HepG2 (cell line): ENCODE measurements around the gene NLRP12. TPM values are rescaled to one million over a fixed set of nuclear protein-coding genes. Genes with fewer than 3 reads are reported as not detected.

Experiments
- CBX2 ChIP-seq, 2 experiments: fragments of 200-600 bp in 1 of 2; sonication (generic); formaldehyde crosslinking in 1 of 2; IDR thresholded peaks; 2 replicates each; pipeline versions ENCODE4 v1.7.0 to v1.8.1; 2018 to 2022; ENCODE audit warnings: low read depth in 2 of 2, low read length in 1 of 2, mild to moderate bottlenecking in 1 of 2, missing genetic modification reagents in 1 of 2
- CHD4 ChIP-seq: fragments of 200-600 bp; sonication (generic); IDR thresholded peaks from 2 replicates; pipeline ENCODE4 v1.7.0; 2017; ENCODE audit warnings: mild to moderate bottlenecking, low read length, borderline replicate concordance
- ELF1 ChIP-seq: sonication (generic); formaldehyde crosslinking; IDR thresholded peaks from 2 replicates; pipeline ENCODE4 v1.4.0; 2020; ENCODE audit warnings: missing genetic modification reagents
- EP300 ChIP-seq, 3 experiments: sonication (generic) in 1 of 3; formaldehyde crosslinking in 1 of 3; IDR thresholded peaks; 2 replicates each; pipeline versions ENCODE4 v1.5.1 to v1.6.1; 2011 to 2020; ENCODE audit warnings: low read depth in 2 of 3, low read length in 2 of 3, borderline replicate concordance in 1 of 3, improper control_type of control experiment in 1 of 3, mild to moderate bottlenecking in 1 of 3, missing genetic modification reagents in 1 of 3, moderate library complexity in 1 of 3
- GATA4 ChIP-seq: sonication (generic); IDR thresholded peaks from 2 replicates; pipeline ENCODE4 v1.6.1; 2016; ENCODE audit warnings: antibody characterized with exemption, low read depth, borderline replicate concordance
- GATAD2A ChIP-seq: IDR thresholded peaks from 2 replicates; pipeline ENCODE4 v1.6.1; 2016
- GLI4 ChIP-seq: sonication (generic); formaldehyde crosslinking; IDR thresholded peaks from 2 replicates; pipeline ENCODE4 v1.5.1; 2020; ENCODE audit warnings: missing genetic modification reagents, mild to moderate bottlenecking, moderate library complexity, borderline replicate concordance
- HIVEP1 ChIP-seq: sonication (generic); formaldehyde crosslinking; IDR thresholded peaks from 2 replicates; pipeline ENCODE4 v1.4.0; 2020; ENCODE audit warnings: mild to moderate bottlenecking, missing genetic modification reagents
- HMG20A ChIP-seq: IDR thresholded peaks from 2 replicates; pipeline ENCODE4 v1.6.1; 2016; ENCODE audit warnings: borderline replicate concordance
- JUND ChIP-seq: sonication (generic); formaldehyde crosslinking; IDR thresholded peaks from 2 replicates; pipeline ENCODE4 v1.8.0; 2022; ENCODE audit warnings: mild to moderate bottlenecking, missing genetic modification reagents
- KAT8 ChIP-seq: IDR thresholded peaks from 2 replicates; pipeline ENCODE4 v1.6.1; 2016; ENCODE audit warnings: missing genetic modification reagents, missing compliant biosample characterization
- PITX1 ChIP-seq: sonication (generic); formaldehyde crosslinking; IDR thresholded peaks from 2 replicates; pipeline ENCODE4 v1.5.1; 2020; ENCODE audit warnings: mild to moderate bottlenecking, missing genetic modification reagents
- POLR2A ChIP-seq, 2 experiments: IDR thresholded peaks; 2 replicates each; pipeline ENCODE4 v1.6.1; 2011; ENCODE audit warnings: low read depth in 2 of 2, low read length in 2 of 2, mild to moderate bottlenecking in 1 of 2, moderate library complexity in 1 of 2; ENCODE audit not compliant: insufficient read depth in 1 of 2
- XRCC5 ChIP-seq: fragments of 200-400 bp; formaldehyde crosslinking; optimal IDR thresholded peaks from 2 replicates; pipeline ENCODE3; 2017; ENCODE audit warnings: mild to moderate bottlenecking, low read length
- ZSCAN21 ChIP-seq: sonication (generic); formaldehyde crosslinking; IDR thresholded peaks from 2 replicates; pipeline ENCODE4 v1.8.0; 2022; ENCODE audit warnings: mild to moderate bottlenecking, missing genetic modification reagents, moderate library complexity, borderline replicate concordance
- polyA plus RNA-seq, 8 experiments: library from polyadenylated mRNA; depleted of rRNA in 3 of 8; stranded (reverse) in 7 of 8; unstranded in 1 of 8; fragments of >200 nt; fragmentation: Illumina TruSeq in 4 of 8; extraction: Trizol in 4 of 8; gene quantifications; 2 replicates each; pipeline versions ENCODE4 v1.2.1 to v1.2.3, GENCODE V29; 2011 to 2016; ENCODE audit warnings: low read depth in 4 of 8, missing spikeins in 1 of 8, mixed read lengths in 1 of 8; ENCODE audit not compliant: insufficient read depth in 1 of 8
- total RNA-seq, 5 experiments: library from RNA; depleted of rRNA; stranded (reverse); fragments of >200 nt; fragmentation: Illumina TruSeq; extraction: Trizol; gene quantifications; 2 replicates each; pipeline ENCODE4 v1.2.3, GENCODE V29; 2016; ENCODE audit warnings: low read depth in 1 of 5
- TF ChIP-seq, protein P1 (sequence below): sonication (generic); formaldehyde crosslinking; IDR thresholded peaks from 2 replicates; pipeline ENCODE4 v1.5.0; 2020; ENCODE audit warnings: missing genetic modification reagents
- TF ChIP-seq, protein P2 (sequence below): sonication (generic); formaldehyde crosslinking; IDR thresholded peaks from 2 replicates; pipeline ENCODE4 v1.8.1; 2023; ENCODE audit warnings: mild to moderate bottlenecking, missing genetic modification reagents, borderline replicate concordance
- TF ChIP-seq, protein P3 (sequence below): IDR thresholded peaks from 2 replicates; pipeline ENCODE4 v1.6.1; 2016; ENCODE audit warnings: low read depth, missing genetic modification reagents, missing compliant biosample characterization
- TF ChIP-seq, protein P4 (sequence below), 2 experiments: sonication (generic) in 1 of 2; formaldehyde crosslinking in 1 of 2; IDR thresholded peaks; 2 replicates each; pipeline versions ENCODE4 v1.5.1 to v1.6.1; 2011 to 2020; ENCODE audit warnings: borderline replicate concordance in 1 of 2, low read depth in 1 of 2, low read length in 1 of 2, mild to moderate bottlenecking in 1 of 2, missing genetic modification reagents in 1 of 2, moderate library complexity in 1 of 2

NLRP12 gene
- total and polyA plus RNA-seq, 2 of the 13 experiments (the other 11 are each of a cell fraction or from before 2014, with no cell fraction given): 0.15 to 0.20 TPM

DNA sequence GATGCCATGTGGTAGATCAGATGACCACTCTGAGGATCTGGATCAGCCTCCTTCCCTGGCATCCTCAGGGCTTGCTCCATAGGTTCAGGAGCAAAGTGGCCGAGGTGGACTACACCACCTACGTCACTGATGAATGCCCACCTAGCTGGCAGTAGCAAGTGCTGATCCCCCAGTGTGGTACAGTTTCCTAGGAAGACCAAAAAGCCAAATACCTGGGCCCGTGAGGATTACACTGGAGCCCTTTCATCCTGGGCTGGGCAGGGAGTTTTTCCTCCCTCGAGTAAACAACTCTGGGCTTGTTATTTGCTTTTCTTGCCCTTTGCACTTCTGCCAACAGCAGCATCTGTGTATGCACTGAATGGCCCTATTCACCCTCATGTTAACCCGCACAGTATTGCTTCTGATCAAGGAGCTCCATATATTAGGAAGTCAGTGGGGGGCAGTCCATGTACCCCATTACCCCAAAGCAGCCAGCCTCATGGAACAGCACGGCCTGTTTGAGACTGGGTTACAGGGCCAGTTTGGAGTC is 40.3 kb upstream of the NLRP12 start (continued):
- TF ChIP-seq ZSCAN21 (CRISPR knock-in tag) (peak; percentile 37; the same call in 1 of the 2 replicates), CBX2 (IDR thresholded peaks at IDR 0.05; ENCODE audit: low read depth, low read length) (no peak), CBX2 (CRISPR knock-in tag; IDR thresholded peaks at IDR 0.05; ENCODE audit: low read depth) (no peak), POLR2A (IDR thresholded peaks at IDR 0.05; ENCODE audit: insufficient read depth in 1 of 2, low read depth in 2 of 2, low read length in 2 of 2) (peak in 1 of 2 experiments; percentile 78; a peak in 2 of 4 replicates), CHD4 (0 out of 2 replicates have a peak, but pooled peaks have one; percentile 48), KAT8 (peak; percentile 69; the same call in 1 of the 2 replicates), HMG20A (CRISPR knock-in tag) (peak; percentile 92; the same call in 1 of the 2 replicates), JUND (peak; percentile 9; the same call in 1 of the 2 replicates), GLI4 (CRISPR knock-in tag) (no peak), GATA4 (peak; percentile 75; the same call in 1 of the 2 replicates), PITX1 (peak; percentile 96), GATAD2A (CRISPR knock-in tag) (peak; percentile 96), XRCC5 (peak; percentile 56), EP300 (IDR thresholded peaks at IDR 0.05; ENCODE audit: low read depth in 2 of 2, low read length in 2 of 2) (peak; percentile 88 to 98), EP300 (CRISPR knock-in tag; IDR thresholded peaks at IDR 0.05; ENCODE audit: borderline replicate concordance) (peak; percentile 95), ELF1 (peak; percentile 50; the same call in 1 of the 2 replicates), HIVEP1 (CRISPR knock-in tag) (peak; percentile 74)
- TF ChIP-seq, protein P1, sequence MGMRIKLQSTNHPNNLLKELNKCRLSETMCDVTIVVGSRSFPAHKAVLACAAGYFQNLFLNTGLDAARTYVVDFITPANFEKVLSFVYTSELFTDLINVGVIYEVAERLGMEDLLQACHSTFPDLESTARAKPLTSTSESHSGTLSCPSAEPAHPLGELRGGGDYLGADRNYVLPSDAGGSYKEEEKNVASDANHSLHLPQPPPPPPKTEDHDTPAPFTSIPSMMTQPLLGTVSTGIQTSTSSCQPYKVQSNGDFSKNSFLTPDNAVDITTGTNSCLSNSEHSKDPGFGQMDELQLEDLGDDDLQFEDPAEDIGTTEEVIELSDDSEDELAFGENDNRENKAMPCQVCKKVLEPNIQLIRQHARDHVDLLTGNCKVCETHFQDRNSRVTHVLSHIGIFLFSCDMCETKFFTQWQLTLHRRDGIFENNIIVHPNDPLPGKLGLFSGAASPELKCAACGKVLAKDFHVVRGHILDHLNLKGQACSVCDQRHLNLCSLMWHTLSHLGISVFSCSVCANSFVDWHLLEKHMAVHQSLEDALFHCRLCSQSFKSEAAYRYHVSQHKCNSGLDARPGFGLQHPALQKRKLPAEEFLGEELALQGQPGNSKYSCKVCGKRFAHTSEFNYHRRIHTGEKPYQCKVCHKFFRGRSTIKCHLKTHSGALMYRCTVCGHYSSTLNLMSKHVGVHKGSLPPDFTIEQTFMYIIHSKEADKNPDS: 0 out of 2 replicates have a peak, but pooled peaks have one; percentile 38
- TF ChIP-seq, protein P2, sequence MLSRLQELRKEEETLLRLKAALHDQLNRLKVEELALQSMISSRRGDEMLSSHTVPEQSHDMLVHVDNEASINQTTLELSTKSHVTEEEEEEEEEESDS (CRISPR knock-in tag): 0 out of 2 replicates have a peak, but pooled peaks have one; percentile 41
- TF ChIP-seq, protein P3, sequence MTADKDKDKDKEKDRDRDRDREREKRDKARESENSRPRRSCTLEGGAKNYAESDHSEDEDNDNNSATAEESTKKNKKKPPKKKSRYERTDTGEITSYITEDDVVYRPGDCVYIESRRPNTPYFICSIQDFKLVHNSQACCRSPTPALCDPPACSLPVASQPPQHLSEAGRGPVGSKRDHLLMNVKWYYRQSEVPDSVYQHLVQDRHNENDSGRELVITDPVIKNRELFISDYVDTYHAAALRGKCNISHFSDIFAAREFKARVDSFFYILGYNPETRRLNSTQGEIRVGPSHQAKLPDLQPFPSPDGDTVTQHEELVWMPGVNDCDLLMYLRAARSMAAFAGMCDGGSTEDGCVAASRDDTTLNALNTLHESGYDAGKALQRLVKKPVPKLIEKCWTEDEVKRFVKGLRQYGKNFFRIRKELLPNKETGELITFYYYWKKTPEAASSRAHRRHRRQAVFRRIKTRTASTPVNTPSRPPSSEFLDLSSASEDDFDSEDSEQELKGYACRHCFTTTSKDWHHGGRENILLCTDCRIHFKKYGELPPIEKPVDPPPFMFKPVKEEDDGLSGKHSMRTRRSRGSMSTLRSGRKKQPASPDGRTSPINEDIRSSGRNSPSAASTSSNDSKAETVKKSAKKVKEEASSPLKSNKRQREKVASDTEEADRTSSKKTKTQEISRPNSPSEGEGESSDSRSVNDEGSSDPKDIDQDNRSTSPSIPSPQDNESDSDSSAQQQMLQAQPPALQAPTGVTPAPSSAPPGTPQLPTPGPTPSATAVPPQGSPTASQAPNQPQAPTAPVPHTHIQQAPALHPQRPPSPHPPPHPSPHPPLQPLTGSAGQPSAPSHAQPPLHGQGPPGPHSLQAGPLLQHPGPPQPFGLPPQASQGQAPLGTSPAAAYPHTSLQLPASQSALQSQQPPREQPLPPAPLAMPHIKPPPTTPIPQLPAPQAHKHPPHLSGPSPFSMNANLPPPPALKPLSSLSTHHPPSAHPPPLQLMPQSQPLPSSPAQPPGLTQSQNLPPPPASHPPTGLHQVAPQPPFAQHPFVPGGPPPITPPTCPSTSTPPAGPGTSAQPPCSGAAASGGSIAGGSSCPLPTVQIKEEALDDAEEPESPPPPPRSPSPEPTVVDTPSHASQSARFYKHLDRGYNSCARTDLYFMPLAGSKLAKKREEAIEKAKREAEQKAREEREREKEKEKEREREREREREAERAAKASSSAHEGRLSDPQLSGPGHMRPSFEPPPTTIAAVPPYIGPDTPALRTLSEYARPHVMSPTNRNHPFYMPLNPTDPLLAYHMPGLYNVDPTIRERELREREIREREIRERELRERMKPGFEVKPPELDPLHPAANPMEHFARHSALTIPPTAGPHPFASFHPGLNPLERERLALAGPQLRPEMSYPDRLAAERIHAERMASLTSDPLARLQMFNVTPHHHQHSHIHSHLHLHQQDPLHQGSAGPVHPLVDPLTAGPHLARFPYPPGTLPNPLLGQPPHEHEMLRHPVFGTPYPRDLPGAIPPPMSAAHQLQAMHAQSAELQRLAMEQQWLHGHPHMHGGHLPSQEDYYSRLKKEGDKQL: peak; percentile 92
- TF ChIP-seq, protein P4, sequence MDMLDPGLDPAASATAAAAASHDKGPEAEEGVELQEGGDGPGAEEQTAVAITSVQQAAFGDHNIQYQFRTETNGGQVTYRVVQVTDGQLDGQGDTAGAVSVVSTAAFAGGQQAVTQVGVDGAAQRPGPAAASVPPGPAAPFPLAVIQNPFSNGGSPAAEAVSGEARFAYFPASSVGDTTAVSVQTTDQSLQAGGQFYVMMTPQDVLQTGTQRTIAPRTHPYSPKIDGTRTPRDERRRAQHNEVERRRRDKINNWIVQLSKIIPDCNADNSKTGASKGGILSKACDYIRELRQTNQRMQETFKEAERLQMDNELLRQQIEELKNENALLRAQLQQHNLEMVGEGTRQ (IDR thresholded peaks at IDR 0.05; ENCODE audit: low read depth, low read length): no peak
- TF ChIP-seq, protein P4 (CRISPR knock-in tag; IDR thresholded peaks at IDR 0.05; ENCODE audit: borderline replicate concordance): no peak
